GM23338 (cell line): ENCODE results near the gene SNTB2. TPM values are rescaled to one million over a fixed set of nuclear protein-coding genes. Genes with fewer than 3 reads are reported as not detected.

Experiments
- ATAC-seq: fragments of 200-7000 bp; cut with Tn5 transposase; 3 replicates; pipeline ENCODE4 v1.9.1; 2020
- DNase-seq: peaks from one replicate; pipeline ENCODE4 v3.0.0-alpha.2; 2015; ENCODE audit warnings: low spot score
- H2AFZ ChIP-seq: fragments of 200-600 bp; sonication (generic); 2 replicates; pipeline ENCODE4 v1.8.0; 2016; ENCODE audit warnings: antibody characterized with exemption, mild to moderate bottlenecking, moderate library complexity
- H3F3A ChIP-seq: fragments of 200-600 bp; sonication (generic); replicated peaks from 2 replicates; pipeline ENCODE4 v1.8.0; 2017; ENCODE audit warnings: antibody characterized with exemption, mixed run types, low read depth
- H3K27ac ChIP-seq: fragments of 200-600 bp; sonication (generic); 2 replicates; pipeline ENCODE4 v1.6.1; 2016; ENCODE audit warnings: low read depth
- H3K27me3 ChIP-seq: fragments of 200-600 bp; sonication (generic); 2 replicates; pipeline ENCODE4 v1.8.0; 2016; ENCODE audit warnings: mild to moderate bottlenecking, mixed run types, moderate library complexity; ENCODE audit not compliant: insufficient read depth
- H3K36me3 ChIP-seq: fragments of 200-600 bp; sonication (generic); 2 replicates; pipeline ENCODE4 v1.8.0; 2016; ENCODE audit warnings: mild to moderate bottlenecking; ENCODE audit not compliant: insufficient read depth
- H3K4me1 ChIP-seq: fragments of 200-600 bp; sonication (generic); 2 replicates; pipeline ENCODE4 v1.8.0; 2016; ENCODE audit warnings: mild to moderate bottlenecking, moderate library complexity; ENCODE audit not compliant: insufficient read depth
- H3K4me2 ChIP-seq: fragments of 200-600 bp; sonication (generic); 2 replicates; pipeline ENCODE4 v1.7.1; 2017; ENCODE audit warnings: mixed run types
- H3K4me3 ChIP-seq: fragments of 200-600 bp; sonication (generic); 2 replicates; pipeline ENCODE4 v1.6.1; 2016; ENCODE audit warnings: mixed run types
- H3K79me2 ChIP-seq: fragments of 200-600 bp; sonication (generic); replicated peaks from 2 replicates; pipeline ENCODE4 v1.8.0; 2017; ENCODE audit warnings: mild to moderate bottlenecking; ENCODE audit not compliant: insufficient read depth
- H3K9me2 ChIP-seq: fragments of 200-600 bp; sonication (generic); 2 replicates; pipeline ENCODE4 v1.8.0; 2017; ENCODE audit not compliant: insufficient read depth
- H4K20me1 ChIP-seq: fragments of 200-600 bp; sonication (generic); replicated peaks from 2 replicates; pipeline ENCODE4 v1.8.0; 2017; ENCODE audit warnings: mild to moderate bottlenecking; ENCODE audit not compliant: insufficient read depth
- H3K27ac Mint-ChIP-seq: 2 replicates; pipeline ENCODE4 v1.8.0; 2020; ENCODE audit warnings: inconsistent platforms, mild to moderate bottlenecking, moderate library complexity, mixed read lengths
- H3K27me3 Mint-ChIP-seq: 3 replicates; pipeline ENCODE4 v1.8.0; 2022; ENCODE audit warnings: low read depth, mild to moderate bottlenecking, moderate library complexity, mixed read lengths, inconsistent platforms; ENCODE audit not compliant: insufficient read depth, poor library complexity
- H3K36me3 Mint-ChIP-seq: 3 replicates; pipeline ENCODE4 v1.8.0; 2021; ENCODE audit warnings: low read depth, mild to moderate bottlenecking, inconsistent platforms, moderate library complexity, mixed read lengths
- H3K4me1 Mint-ChIP-seq: 3 replicates; pipeline ENCODE4 v1.8.0; 2020; ENCODE audit warnings: mild to moderate bottlenecking, inconsistent platforms, mixed read lengths
- H3K4me3 Mint-ChIP-seq: 3 replicates; pipeline ENCODE4 v1.8.0; 2021; ENCODE audit warnings: moderate library complexity, mild to moderate bottlenecking, inconsistent platforms, mixed read lengths
- H3K9me3 Mint-ChIP-seq: 3 replicates; pipeline ENCODE4 v1.8.0; 2020; ENCODE audit warnings: moderate library complexity, mild to moderate bottlenecking, inconsistent platforms, mixed read lengths
- CREB1 ChIP-seq: fragments of 250-450 bp; sonication (Bioruptor Pico); IDR thresholded peaks from 2 replicates; pipeline ENCODE4 v1.5.0; 2020; ENCODE audit warnings: low read depth, mild to moderate bottlenecking, moderate library complexity
- EZH2 ChIP-seq: fragments of 200-600 bp; sonication (generic); IDR thresholded peaks from one replicate; pipeline ENCODE4 v1.8.0; 2017; ENCODE audit warnings: antibody characterized with exemption, mild to moderate bottlenecking, low read depth; ENCODE audit not compliant: unreplicated experiment
- EZH2phosphoT487 ChIP-seq: fragments of 200-600 bp; sonication (generic); IDR thresholded peaks from one replicate; pipeline ENCODE4 v1.8.1; 2018; ENCODE audit warnings: antibody characterized with exemption; ENCODE audit not compliant: unreplicated experiment
- JUNB ChIP-seq: IDR thresholded peaks from one replicate; pipeline ENCODE4 v1.6.1; 2016; ENCODE audit warnings: antibody characterized with exemption; ENCODE audit not compliant: unreplicated experiment
- NANOG ChIP-seq: IDR thresholded peaks from 2 replicates; pipeline ENCODE4 v1.6.1; 2016; ENCODE audit warnings: antibody characterized with exemption, borderline replicate concordance
- POLR2AphosphoS5 ChIP-seq: IDR thresholded peaks from 2 replicates; pipeline ENCODE4 v1.6.1; 2016; ENCODE audit warnings: antibody characterized with exemption, low read depth
- STAT1 ChIP-seq: IDR thresholded peaks from one replicate; pipeline ENCODE4 v1.6.1; 2016; ENCODE audit warnings: antibody characterized with exemption; ENCODE audit not compliant: unreplicated experiment
- ZNF114 ChIP-seq: fragments of 250-450 bp; sonication (Bioruptor Pico); IDR thresholded peaks from 2 replicates; pipeline ENCODE4 v1.5.0; 2020; ENCODE audit warnings: mild to moderate bottlenecking, moderate library complexity
- ZNF331 ChIP-seq: fragments of 250-450 bp; sonication (Bioruptor Pico); IDR thresholded peaks from 2 replicates; pipeline ENCODE4 v1.5.0; 2020; ENCODE audit warnings: low read depth, mild to moderate bottlenecking, moderate library complexity
- polyA plus RNA-seq: library from polyadenylated mRNA; unstranded; fragments of >200 nt; fragmentation: Nextera tagmentation; extraction: Ambion mirVana; gene quantifications from 2 replicates; pipeline ENCODE4 v1.2.1, GENCODE V29; 2016
- total RNA-seq: library from RNA; depleted of rRNA; stranded (reverse); fragments of >200 nt; shearing (Covaris generic); gene quantifications from 2 replicates; pipeline ENCODE4 v1.2.3, GENCODE V29; 2014
- TF ChIP-seq, protein P1 (sequence below): IDR thresholded peaks from one replicate; pipeline ENCODE4 v1.6.1; 2018; ENCODE audit warnings: antibody characterized with exemption; ENCODE audit not compliant: unreplicated experiment
- TF ChIP-seq, protein P2 (sequence below), 2 experiments: fragments of 200-600 bp in 1 of 2; sonication (generic) in 1 of 2; conservative IDR thresholded peaks; 2 replicates each; pipeline versions ENCODE4 v1.5.1 to v1.6.1; 2016 to 2017; ENCODE audit warnings: antibody characterized with exemption in 2 of 2, low read depth in 2 of 2, mild to moderate bottlenecking in 2 of 2, moderate library complexity in 1 of 2
- TF ChIP-seq, protein P3 (sequence below): IDR thresholded peaks from 2 replicates; pipeline ENCODE4 v1.6.1; 2016; ENCODE audit warnings: antibody characterized with exemption
- TF ChIP-seq, protein P4 (sequence below): fragments of 250-450 bp; sonication (Bioruptor Pico); IDR thresholded peaks from 2 replicates; pipeline ENCODE4 v1.5.0; 2020; ENCODE audit warnings: mild to moderate bottlenecking, moderate library complexity

The SNTB2 gene
- total and polyA plus RNA-seq, 2 experiments from 2014 or later = 4.8 to 42.7 TPM

DNA sequence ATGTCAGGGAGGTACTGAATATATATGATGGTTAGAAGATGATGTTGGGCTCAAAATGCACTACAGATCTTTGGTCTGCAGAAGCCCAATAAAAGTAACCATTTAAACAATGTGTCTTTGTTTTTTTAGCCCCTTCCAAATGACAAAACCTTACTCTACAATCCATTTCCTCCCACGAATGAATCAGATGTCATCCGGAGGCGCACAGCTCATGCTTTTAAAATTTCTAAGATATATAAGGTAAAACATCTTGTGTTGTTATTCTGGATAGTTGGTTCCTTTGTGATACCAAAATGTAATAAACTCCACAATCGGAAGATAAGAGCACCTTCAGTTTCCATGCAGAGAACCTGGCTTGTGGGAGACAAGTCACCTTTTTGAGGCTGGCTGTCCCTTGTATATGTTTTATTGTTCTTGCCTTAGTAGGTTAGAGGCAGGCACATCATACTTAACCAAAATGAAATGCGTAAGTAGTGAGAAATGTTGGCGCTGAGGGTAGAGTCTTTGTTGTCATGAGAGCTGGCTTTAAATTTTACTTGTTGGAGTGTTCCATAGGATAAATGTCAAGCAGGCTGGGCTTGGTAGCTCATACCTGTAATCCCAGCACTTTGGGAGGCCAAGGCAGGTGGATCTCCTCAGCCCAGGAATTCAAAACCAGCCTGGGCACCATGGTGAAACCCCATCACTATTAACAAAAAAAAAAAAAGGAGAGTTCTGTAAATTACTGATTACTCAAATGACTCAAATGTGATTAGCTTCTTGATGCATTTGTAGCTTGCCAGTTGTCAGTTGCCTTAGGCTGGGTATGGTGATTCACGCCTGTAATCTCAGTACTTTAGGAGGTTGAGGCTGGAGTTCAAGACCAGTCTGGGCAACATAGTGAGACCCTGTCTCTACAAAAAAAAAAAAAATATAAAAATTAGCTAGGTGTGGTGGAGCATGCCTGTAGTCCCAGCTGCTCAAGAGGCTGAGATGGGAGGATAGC lies 19.7 kb upstream of the SNTB2 start:
- no peak overlapping the region for H3K27ac Mint-ChIP-seq
- no peak for ATAC-seq
- H3K4me2 ChIP-seq = no peak overlapping the region

More for the DNA sequence above, 19.7 kb upstream of the SNTB2 start:
- H3K9me2 ChIP-seq = no peaks in the 10 kb centered on the region
- peaks cover 8% of the 10 kb centered on the region; the same call in 1 of the 3 replicates for H3K4me1 Mint-ChIP-seq
- no peak overlapping the region for H3K27ac ChIP-seq
- 0 out of 2 replicates have a peak, but pooled peaks cover 6% of the 10 kb centered on the region for H3F3A ChIP-seq
- no peaks in the 10 kb centered on the region for H3K79me2 ChIP-seq
- TF ChIP-seq STAT1 (no peak), POLR2AphosphoS5 (no peak), ZNF114 (no peak), JUNB (no peak), EZH2phosphoT487 (no peak), ZNF331 (no peak), NANOG (no peak), EZH2 (no peak), CREB1 (no peak)
- TF ChIP-seq, protein P1, sequence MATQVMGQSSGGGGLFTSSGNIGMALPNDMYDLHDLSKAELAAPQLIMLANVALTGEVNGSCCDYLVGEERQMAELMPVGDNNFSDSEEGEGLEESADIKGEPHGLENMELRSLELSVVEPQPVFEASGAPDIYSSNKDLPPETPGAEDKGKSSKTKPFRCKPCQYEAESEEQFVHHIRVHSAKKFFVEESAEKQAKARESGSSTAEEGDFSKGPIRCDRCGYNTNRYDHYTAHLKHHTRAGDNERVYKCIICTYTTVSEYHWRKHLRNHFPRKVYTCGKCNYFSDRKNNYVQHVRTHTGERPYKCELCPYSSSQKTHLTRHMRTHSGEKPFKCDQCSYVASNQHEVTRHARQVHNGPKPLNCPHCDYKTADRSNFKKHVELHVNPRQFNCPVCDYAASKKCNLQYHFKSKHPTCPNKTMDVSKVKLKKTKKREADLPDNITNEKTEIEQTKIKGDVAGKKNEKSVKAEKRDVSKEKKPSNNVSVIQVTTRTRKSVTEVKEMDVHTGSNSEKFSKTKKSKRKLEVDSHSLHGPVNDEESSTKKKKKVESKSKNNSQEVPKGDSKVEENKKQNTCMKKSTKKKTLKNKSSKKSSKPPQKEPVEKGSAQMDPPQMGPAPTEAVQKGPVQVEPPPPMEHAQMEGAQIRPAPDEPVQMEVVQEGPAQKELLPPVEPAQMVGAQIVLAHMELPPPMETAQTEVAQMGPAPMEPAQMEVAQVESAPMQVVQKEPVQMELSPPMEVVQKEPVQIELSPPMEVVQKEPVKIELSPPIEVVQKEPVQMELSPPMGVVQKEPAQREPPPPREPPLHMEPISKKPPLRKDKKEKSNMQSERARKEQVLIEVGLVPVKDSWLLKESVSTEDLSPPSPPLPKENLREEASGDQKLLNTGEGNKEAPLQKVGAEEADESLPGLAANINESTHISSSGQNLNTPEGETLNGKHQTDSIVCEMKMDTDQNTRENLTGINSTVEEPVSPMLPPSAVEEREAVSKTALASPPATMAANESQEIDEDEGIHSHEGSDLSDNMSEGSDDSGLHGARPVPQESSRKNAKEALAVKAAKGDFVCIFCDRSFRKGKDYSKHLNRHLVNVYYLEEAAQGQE = no peak
- TF ChIP-seq, protein P2, sequence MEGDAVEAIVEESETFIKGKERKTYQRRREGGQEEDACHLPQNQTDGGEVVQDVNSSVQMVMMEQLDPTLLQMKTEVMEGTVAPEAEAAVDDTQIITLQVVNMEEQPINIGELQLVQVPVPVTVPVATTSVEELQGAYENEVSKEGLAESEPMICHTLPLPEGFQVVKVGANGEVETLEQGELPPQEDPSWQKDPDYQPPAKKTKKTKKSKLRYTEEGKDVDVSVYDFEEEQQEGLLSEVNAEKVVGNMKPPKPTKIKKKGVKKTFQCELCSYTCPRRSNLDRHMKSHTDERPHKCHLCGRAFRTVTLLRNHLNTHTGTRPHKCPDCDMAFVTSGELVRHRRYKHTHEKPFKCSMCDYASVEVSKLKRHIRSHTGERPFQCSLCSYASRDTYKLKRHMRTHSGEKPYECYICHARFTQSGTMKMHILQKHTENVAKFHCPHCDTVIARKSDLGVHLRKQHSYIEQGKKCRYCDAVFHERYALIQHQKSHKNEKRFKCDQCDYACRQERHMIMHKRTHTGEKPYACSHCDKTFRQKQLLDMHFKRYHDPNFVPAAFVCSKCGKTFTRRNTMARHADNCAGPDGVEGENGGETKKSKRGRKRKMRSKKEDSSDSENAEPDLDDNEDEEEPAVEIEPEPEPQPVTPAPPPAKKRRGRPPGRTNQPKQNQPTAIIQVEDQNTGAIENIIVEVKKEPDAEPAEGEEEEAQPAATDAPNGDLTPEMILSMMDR (conservative IDR thresholded peaks at IDR 0.05; ENCODE audit: low read depth in 2 of 2) = no peak
- TF ChIP-seq, protein P3, sequence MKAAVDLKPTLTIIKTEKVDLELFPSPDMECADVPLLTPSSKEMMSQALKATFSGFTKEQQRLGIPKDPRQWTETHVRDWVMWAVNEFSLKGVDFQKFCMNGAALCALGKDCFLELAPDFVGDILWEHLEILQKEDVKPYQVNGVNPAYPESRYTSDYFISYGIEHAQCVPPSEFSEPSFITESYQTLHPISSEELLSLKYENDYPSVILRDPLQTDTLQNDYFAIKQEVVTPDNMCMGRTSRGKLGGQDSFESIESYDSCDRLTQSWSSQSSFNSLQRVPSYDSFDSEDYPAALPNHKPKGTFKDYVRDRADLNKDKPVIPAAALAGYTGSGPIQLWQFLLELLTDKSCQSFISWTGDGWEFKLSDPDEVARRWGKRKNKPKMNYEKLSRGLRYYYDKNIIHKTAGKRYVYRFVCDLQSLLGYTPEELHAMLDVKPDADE = no peak
- TF ChIP-seq, protein P4, sequence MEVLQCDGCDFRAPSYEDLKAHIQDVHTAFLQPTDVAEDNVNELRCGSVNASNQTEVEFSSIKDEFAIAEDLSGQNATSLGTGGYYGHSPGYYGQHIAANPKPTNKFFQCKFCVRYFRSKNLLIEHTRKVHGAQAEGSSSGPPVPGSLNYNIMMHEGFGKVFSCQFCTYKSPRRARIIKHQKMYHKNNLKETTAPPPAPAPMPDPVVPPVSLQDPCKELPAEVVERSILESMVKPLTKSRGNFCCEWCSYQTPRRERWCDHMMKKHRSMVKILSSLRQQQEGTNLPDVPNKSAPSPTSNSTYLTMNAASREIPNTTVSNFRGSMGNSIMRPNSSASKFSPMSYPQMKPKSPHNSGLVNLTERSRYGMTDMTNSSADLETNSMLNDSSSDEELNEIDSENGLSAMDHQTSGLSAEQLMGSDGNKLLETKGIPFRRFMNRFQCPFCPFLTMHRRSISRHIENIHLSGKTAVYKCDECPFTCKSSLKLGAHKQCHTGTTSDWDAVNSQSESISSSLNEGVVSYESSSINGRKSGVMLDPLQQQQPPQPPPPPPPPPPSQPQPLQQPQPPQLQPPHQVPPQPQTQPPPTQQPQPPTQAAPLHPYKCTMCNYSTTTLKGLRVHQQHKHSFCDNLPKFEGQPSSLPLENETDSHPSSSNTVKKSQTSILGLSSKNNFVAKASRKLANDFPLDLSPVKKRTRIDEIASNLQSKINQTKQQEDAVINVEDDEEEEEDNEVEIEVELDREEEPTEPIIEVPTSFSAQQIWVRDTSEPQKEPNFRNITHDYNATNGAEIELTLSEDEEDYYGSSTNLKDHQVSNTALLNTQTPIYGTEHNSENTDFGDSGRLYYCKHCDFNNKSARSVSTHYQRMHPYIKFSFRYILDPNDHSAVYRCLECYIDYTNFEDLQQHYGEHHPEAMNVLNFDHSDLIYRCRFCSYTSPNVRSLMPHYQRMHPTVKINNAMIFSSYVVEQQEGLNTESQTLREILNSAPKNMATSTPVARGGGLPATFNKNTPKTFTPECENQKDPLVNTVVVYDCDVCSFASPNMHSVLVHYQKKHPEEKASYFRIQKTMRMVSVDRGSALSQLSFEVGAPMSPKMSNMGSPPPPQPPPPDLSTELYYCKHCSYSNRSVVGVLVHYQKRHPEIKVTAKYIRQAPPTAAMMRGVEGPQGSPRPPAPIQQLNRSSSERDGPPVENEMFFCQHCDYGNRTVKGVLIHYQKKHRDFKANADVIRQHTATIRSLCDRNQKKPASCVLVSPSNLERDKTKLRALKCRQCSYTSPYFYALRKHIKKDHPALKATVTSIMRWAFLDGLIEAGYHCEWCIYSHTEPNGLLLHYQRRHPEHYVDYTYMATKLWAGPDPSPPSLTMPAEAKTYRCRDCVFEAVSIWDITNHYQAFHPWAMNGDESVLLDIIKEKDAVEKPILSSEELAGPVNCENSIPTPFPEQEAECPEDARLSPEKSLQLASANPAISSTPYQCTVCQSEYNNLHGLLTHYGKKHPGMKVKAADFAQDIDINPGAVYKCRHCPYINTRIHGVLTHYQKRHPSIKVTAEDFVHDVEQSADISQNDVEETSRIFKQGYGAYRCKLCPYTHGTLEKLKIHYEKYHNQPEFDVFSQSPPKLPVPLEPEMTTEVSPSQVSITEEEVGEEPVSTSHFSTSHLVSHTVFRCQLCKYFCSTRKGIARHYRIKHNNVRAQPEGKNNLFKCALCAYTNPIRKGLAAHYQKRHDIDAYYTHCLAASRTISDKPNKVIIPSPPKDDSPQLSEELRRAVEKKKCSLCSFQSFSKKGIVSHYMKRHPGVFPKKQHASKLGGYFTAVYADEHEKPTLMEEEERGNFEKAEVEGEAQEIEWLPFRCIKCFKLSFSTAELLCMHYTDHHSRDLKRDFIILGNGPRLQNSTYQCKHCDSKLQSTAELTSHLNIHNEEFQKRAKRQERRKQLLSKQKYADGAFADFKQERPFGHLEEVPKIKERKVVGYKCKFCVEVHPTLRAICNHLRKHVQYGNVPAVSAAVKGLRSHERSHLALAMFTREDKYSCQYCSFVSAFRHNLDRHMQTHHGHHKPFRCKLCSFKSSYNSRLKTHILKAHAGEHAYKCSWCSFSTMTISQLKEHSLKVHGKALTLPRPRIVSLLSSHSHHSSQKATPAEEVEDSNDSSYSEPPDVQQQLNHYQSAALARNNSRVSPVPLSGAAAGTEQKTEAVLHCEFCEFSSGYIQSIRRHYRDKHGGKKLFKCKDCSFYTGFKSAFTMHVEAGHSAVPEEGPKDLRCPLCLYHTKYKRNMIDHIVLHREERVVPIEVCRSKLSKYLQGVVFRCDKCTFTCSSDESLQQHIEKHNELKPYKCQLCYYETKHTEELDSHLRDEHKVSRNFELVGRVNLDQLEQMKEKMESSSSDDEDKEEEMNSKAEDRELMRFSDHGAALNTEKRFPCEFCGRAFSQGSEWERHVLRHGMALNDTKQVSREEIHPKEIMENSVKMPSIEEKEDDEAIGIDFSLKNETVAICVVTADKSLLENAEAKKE (CRISPR knock-in tag) = no peak
- H3K4me3 ChIP-seq = no peak overlapping the region
- H3K27me3 Mint-ChIP-seq = peaks cover 4% of the 10 kb centered on the region
- H2AFZ ChIP-seq = no peak overlapping the region
- no peak for DNase-seq
- H4K20me1 ChIP-seq = peaks cover 15% of the 10 kb centered on the region; the same call in 1 of the 2 replicates
- no peak overlapping the region for H3K4me3 Mint-ChIP-seq
- H3K36me3 ChIP-seq = peaks cover 48% of the 10 kb centered on the region
- H3K27me3 ChIP-seq = no peaks in the 10 kb centered on the region
- peaks cover 72% of the 10 kb centered on the region for H3K36me3 Mint-ChIP-seq
- no peaks in the 10 kb centered on the region for H3K4me1 ChIP-seq
- H3K9me3 Mint-ChIP-seq = no peaks in the 10 kb centered on the region; the same call in 2 of the 3 replicates
